ENCODE data around the gene PRCD. TPM values are rescaled to one million over a fixed set of nuclear protein-coding genes. Genes with fewer than 3 reads are reported as not detected.

PRCD gene
- total RNA-seq, 4 donors from 2014 or later, result 0.73 to 2.5 (median 1.4) TPM; not detected in 1

GRCh38 chr17:76548378-76549214 lies 8.8 kb downstream of the PRCD start:
- intact Hi-C loops (cut with DNase I), result no loop called here
- no peaks in the 10 kb centered on the region for H3K9me3 ChIP-seq
- TF ChIP-seq POLR2A (IDR thresholded peaks at IDR 0.05) (no peak), CTCF (IDR thresholded peaks at IDR 0.05) (no peak)

GRCh38 chr17:76549215-76549518 lies 9.3 kb downstream of the PRCD start:
- peaks cover 0 to 7% (median 0%) of the 10 kb centered on the region in 4 donors for H3K27me3 ChIP-seq
- H3K27ac ChIP-seq, result no peak overlapping the region
- no peak for TF ChIP-seq POLR2A (IDR thresholded peaks at IDR 0.05)
- TF ChIP-seq CTCF (IDR thresholded peaks at IDR 0.05), result no peak
- WGBS, 2 donors, result 82% methylated on average over 9 of the region's 9 CpGs
- peaks cover 0 to 5% (median 0%) of the 10 kb centered on the region in 3 donors for H3K36me3 ChIP-seq
- H3K4me3 ChIP-seq, result no peak overlapping the region
- peaks cover 16 to 76% (median 36%) of the 10 kb centered on the region in 3 donors for H3K4me1 ChIP-seq
- intact Hi-C loops (cut with DNase I), result no loop called here
- H3K9me3 ChIP-seq, result no peaks in the 10 kb centered on the region
- no peak for DNase-seq

More at GRCh38 chr17:76548378-76549214, 8.8 kb downstream of the PRCD start:
- 44 to 64% methylated on average over 7 to 9 of the region's 9 CpGs for WGBS, 2 donors
- DNase-seq, result no peak
- Histone ChIP-seq H3K27ac (no peak overlapping the region), H3K4me3 (no peak overlapping the region), H3K4me1 (peaks cover 16 to 82% (median 36%) of the 10 kb centered on the region in 3 donors), H3K36me3 (peaks cover 0 to 5% (median 0%) of the 10 kb centered on the region in 3 donors), H3K27me3 (peaks cover 0 to 10% (median 0%) of the 10 kb centered on the region in 4 donors)

GRCh38 chr17:76549539-76549938 lies 9.7 kb downstream of the PRCD start:
- Histone ChIP-seq H3K27ac (peak overlapping the region in 2 of 4 donors; percentile 44 to 81), H3K9me3 (no peaks in the 10 kb centered on the region), H3K27me3 (peaks cover 0 to 4% (median 0%) of the 10 kb centered on the region in 4 donors), H3K4me1 (peaks cover 16 to 76% (median 36%) of the 10 kb centered on the region in 3 donors), H3K4me3 (no peak overlapping the region), H3K36me3 (peaks cover 0 to 5% (median 0%) of the 10 kb centered on the region in 3 donors)
- TF ChIP-seq CTCF (IDR thresholded peaks at IDR 0.05), result no peak
- no peak for TF ChIP-seq POLR2A (IDR thresholded peaks at IDR 0.05)
- intact Hi-C loops (cut with DNase I), result no loop called here
- WGBS, 2 donors, result 76 to 79% methylated on average over 7 of the region's 7 CpGs
- DNase-seq, result no peak

GRCh38 chr17:76550712-76551615 lies 11.1 kb downstream of the PRCD start:
- DNase-seq, result no peak
- WGBS, 2 donors, result 27 to 36% methylated on average over 15 of the region's 15 CpGs
- peak overlapping the region; percentile 44 to 81 (median 66) for H3K27ac ChIP-seq
- H3K4me1 ChIP-seq, result peaks cover 16 to 76% (median 34%) of the 10 kb centered on the region in 3 donors
- peak overlapping the region in 2 of 4 donors; percentile 7 to 15 for H3K4me3 ChIP-seq
- no peaks in the 10 kb centered on the region for H3K27me3 ChIP-seq
- intact Hi-C loops (cut with DNase I), result no loop called here
- H3K9me3 ChIP-seq, result no peaks in the 10 kb centered on the region
- no peak for TF ChIP-seq POLR2A (IDR thresholded peaks at IDR 0.05)
- TF ChIP-seq CTCF (IDR thresholded peaks at IDR 0.05), result no peak
- H3K36me3 ChIP-seq, result peaks cover 0 to 5% (median 0%) of the 10 kb centered on the region in 3 donors

Data from esophagus squamous epithelium (tissue), 5 donors.